Activated T-cell treated with anti-CD3 and anti-CD28 coated beads, Interleukin-2, amount 50 U/mL, for 48 hours (primary cell): ENCODE results near the gene PCDHB6.
A peak's percentile ranks its signal among the peaks of the same experiment; 100 is the strongest.
"Not testable (repeated sequence)": the region's sequence is repeated elsewhere in the genome, so short reads cannot be mapped to it uniquely, and the experiment has no call there.

Experiments
- DNase-seq, 2 experiments: peaks; one replicate each; pipeline ENCODE4 v3.0.0-alpha.2; 2020

Gene PCDHB6

DNA sequence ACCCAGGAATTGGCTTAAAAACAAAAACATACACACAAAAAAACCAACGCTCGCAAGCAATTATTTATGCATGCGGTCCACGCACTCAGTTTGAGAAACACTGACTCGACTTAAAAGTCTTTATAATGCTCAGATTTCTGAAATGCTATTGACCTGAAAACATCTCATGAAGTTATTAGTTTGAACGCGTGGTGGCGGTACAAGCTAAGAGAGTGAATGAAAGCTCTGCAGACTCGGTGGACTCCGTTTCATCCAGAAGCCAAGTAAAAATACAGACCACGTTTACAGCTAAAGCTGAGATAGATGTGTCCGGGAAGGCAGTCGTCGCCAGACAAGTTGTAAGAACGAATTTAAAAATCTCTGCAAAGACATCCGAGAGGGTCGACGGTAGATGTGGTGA, at the start of gene PCDHB6:
TSS of gene PCDHB6 (plus strand) at position 246 of the 400 bp plus-strand sequence. CDS start 201 bp downstream, outside the sequence.
- no peak for DNase-seq

DNA sequence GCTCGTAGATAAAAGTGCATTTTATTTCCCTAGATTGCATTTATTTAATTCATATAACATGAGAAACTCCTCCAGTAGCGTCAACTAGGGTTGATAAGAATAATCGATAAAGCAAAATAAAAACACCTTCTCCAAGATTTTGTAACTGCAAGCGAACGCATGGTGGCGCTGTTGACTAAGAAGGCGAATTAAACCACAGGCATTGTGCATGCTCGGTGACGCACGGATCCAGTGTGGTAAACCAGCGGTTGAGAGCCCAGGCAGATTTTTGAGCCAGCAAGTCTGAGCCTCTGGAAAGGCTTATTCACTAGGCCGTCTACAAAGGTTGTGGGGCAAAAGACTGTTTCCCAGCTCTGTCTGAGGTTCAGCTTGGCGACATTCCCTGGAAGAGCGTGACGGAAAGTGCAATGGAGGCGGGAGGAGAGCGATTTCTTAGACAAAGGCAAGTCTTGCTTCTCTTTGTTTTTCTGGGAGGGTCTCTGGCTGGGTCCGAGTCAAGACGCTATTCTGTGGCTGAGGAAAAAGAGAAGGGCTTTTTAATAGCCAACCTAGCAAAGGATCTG, 49.5 kb upstream of the PCDHB6 start, which contains the start of gene PCDHB3:
TSS of gene PCDHB3 (plus strand) at position 231 of the 563 bp plus-strand sequence. CDS start at position 408, 177 bp downstream.
- DNase-seq, result peak; percentile 53 to 61

- no peak for DNase-seq
These were observed 48.8 kb upstream of the PCDHB6 start for GRCh38 chr5:141101059-141101458.

GRCh38 chr5:141102070-141102469, 47.8 kb upstream of the PCDHB6 start:
- not testable (repeated sequence) for DNase-seq

- not testable (repeated sequence) for DNase-seq
These were observed 47.4 kb upstream of the PCDHB6 start for GRCh38 chr5:141102471-141102870.

DNA sequence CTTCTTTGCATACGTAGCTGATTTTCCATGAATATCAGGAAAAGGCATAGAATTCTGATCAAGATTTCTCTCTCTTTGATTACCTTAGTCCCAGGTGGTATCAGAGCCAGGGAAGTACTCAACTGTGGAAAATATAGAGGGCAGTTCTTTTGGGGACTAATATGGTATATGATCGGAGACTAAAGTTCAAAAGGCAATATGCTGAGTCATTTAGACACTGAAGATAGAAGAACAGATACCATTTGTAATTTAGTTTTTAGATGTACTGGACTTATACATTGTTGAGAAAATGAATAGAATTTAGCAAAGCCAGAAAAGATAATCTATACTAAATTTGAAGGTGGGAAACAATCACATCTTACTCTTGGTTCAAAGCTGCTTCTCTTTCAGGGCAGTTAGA, 44.5 kb upstream of the PCDHB6 start:
- no peak for DNase-seq

DNA sequence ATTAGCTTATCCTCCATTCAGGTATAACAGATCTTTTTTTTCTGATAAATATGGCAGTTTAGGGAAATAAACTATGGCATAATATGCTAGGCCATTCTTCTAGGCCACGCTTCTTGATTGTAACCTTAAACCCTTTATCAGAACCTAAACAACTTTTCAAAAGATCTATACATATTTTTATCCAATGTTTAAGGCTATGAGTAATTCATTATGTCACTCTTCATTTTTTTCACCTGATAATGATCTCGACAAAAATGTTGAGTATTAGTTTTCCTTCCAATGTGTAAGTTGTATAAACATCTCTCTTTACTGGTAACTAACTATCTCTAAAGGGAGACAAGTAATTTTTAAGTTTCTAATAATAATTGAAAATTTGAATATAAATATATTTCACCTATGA, 30.6 kb upstream of the PCDHB6 start:
- DNase-seq, result no peak

- DNase-seq, result no peak
These were observed 28.3 kb upstream of the PCDHB6 start, which contains the start of gene PCDHB4 for GRCh38 chr5:141121563-141121962. TSS of gene PCDHB4 (plus strand) at chr5:141121818. CDS start at chr5:141121999, 181 bp downstream.

GRCh38 chr5:141121985-141122384, 27.9 kb upstream of the PCDHB6 start:
- no peak for DNase-seq

- DNase-seq, result not testable (repeated sequence)
These were observed 26.3 kb upstream of the PCDHB6 start for GRCh38 chr5:141123396-141124135.

- no peak for DNase-seq
These were observed 22.6 kb upstream of the PCDHB6 start for GRCh38 chr5:141127305-141127704.

DNA sequence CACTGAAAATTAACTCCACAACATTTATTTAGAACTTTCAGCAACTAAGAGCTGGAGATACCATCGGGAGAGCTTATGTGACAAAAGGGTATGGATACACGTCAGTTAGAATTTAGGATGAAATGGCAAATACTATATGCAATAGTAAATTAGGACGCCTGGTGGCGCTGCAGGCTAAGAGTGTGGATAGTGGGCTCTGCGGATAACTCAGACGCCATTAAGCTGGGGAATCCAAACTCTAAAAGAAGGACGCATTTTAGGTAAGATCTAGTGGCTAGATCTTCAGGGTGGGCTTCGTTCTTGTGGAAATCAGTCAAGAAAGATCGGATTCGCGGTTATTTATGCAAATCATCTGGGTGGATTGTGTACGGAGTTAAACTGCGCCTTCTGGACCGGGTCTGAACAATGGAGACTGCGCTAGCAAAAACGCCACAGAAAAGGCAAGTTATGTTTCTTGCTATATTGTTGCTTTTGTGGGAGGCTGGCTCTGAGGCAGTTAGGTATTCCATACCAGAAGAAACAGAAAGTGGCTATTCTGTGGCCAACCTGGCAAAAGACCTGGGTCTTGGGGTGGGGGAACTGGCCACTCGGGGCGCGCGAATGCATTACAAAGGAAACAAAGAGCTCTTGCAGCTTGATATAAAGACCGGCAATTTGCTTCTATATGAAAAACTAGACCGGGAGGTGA, 14.7 kb upstream of the PCDHB6 start, which contains the start of gene PCDHB5:
TSS of gene PCDHB5 (plus strand) at position 177 of the 688 bp plus-strand sequence. CDS start at position 406, 229 bp downstream.
- no peak for DNase-seq

- DNase-seq, result no peak
These were observed 14.1 kb upstream of the PCDHB6 start for GRCh38 chr5:141135718-141136266.

DNA sequence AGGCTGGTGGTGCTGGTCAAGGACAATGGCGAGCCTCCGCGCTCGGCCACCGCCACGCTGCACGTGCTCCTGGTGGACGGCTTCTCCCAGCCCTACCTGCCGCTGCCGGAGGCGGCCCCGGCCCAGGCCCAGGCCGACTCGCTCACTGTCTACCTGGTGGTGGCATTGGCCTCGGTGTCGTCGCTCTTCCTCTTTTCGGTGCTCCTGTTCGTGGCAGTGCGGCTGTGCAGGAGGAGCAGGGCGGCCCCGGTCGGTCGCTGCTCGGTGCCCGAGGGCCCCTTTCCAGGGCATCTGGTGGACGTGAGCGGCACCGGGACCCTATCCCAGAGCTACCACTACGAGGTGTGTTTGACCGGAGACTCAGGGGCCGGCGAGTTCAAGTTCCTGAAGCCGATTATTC, 12.5 kb upstream of the PCDHB6 start:
- DNase-seq, result not testable (repeated sequence)

- DNase-seq, result no peak
These were observed 551 bp downstream of the PCDHB6 start for GRCh38 chr5:141150224-141150992.

DNA sequence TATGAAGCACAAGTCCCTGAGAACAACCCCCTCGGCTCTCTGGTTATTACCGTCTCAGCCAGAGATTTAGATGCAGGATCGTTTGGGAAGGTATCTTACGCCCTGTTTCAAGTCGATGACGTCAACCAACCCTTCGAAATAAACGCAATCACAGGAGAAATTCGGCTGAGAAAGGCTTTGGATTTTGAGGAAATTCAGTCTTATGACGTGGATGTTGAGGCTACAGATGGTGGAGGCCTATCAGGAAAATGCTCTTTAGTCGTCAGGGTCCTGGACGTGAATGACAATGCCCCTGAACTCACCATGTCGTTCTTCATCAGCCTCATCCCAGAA, 1.1 kb downstream of the PCDHB6 start:
- DNase-seq, result no peak

- not testable (repeated sequence) for DNase-seq
These were observed 1.8 kb downstream of the PCDHB6 start for GRCh38 chr5:141151632-141152031.

DNA sequence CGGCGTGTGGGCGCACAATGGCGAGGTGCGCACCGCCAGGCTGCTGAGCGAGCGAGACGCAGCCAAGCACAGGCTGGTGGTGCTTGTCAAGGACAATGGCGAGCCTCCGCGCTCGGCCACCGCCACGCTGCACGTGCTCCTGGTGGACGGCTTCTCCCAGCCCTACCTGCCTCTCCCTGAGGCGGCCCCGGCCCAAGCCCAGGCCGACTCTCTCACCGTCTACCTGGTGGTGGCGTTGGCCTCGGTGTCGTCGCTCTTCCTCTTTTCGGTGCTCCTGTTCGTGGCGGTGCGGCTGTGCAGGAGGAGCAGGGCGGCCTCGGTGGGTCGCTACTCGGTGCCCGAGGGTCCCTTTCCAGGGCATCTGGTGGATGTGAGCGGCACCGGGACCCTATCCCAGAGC, 2.2 kb downstream of the PCDHB6 start:
- DNase-seq, result not testable (repeated sequence)

GRCh38 chr5:141155540-141156374, 5.9 kb downstream of the PCDHB6 start:
- DNase-seq, result no peak

DNA sequence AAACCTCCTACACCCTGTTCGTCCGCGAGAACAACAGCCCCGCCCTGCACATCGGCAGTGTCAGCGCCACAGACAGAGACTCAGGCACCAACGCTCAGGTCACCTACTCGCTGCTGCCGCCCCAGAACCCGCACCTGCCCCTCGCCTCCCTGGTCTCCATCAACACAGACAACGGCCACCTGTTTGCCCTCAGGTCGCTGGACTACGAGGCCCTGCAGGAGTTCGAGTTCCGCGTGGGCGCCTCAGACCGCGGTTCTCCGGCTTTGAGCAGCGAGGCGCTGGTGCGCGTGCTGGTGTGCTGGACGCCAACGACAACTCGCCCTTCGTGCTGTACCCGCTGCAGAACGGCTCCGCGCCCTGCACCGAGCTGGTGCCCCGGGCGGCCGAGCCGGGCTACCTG, 7.5 kb downstream of the PCDHB6 start:
- DNase-seq, result not testable (repeated sequence)

DNA sequence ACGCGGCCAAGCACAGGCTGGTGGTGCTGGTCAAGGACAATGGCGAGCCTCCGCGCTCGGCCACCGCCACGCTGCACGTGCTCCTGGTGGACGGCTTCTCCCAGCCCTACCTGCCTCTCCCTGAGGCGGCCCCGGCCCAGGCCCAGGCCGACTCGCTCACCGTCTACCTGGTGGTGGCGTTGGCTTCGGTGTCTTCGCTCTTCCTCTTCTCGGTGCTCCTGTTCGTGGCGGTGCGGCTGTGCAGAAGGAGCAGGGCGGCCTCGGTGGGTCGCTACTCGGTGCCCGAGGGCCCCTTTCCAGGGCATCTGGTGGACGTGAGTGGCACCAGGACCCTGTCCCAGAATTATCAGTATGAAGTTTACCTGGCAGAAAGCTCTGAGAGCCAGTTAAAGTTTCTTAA, 8.0 kb downstream of the PCDHB6 start:
- not testable (repeated sequence) for DNase-seq
